ENCODE data around the gene PPIE. TPM values are rescaled to one million over a fixed set of nuclear protein-coding genes. Genes with fewer than 3 reads are reported as not detected.

The PPIE gene
- total and polyA plus RNA-seq, 2 of the 13 experiments (the other 11 are each of a cell fraction or from before 2014, with no cell fraction given) = 15.3 to 26.3 TPM

- TF ChIP-seq AHDC1 (CRISPR knock-in tag; IDR thresholded peaks at IDR 0.05; ENCODE audit: borderline replicate concordance) (peak; percentile 16; the same call in 1 of the 2 replicates), ZNF639 (CRISPR knock-in tag; conservative IDR thresholded peaks at IDR 0.05) (no peak), ESRRA (CRISPR knock-in tag; IDR thresholded peaks at IDR 0.05; ENCODE audit: low read depth) (no peak), ARID3A (IDR thresholded peaks at IDR 0.05; ENCODE audit: low read depth, low read length) (no peak), CENPBD1 (CRISPR knock-in tag; IDR thresholded peaks at IDR 0.05; ENCODE audit: borderline replicate concordance, low read depth) (no peak), NFIB (CRISPR knock-in tag; IDR thresholded peaks at IDR 0.05; ENCODE audit: borderline replicate concordance) (no peak), ZHX2 (IDR thresholded peaks at IDR 0.05; ENCODE audit: low read depth) (no peak), ZHX2 (CRISPR knock-in tag; IDR thresholded peaks at IDR 0.05; ENCODE audit: borderline replicate concordance) (no peak), ZFX (CRISPR knock-in tag; IDR thresholded peaks at IDR 0.05; ENCODE audit: low read depth) (peak; percentile 26; the same call in 1 of the 2 replicates), FOXA3 (CRISPR knock-in tag; IDR thresholded peaks at IDR 0.05) (no peak), SNAPC2 (CRISPR knock-in tag; IDR thresholded peaks at IDR 0.05) (no peak)
Observed at GRCh38 chr1:39788758-39789570, 50.3 kb downstream of the PPIE start, which contains the start of gene BMP8B (continued).
